Adipocyte (in vitro differentiated cells): Measurements from ENCODE around the gene MEG3.

Source experiments
- DNase-seq: peaks from one replicate; pipeline ENCODE4 v3.0.0-alpha.2; 2015; ENCODE audit warnings: low read depth
- H3K27me3 ChIP-seq: replicated peaks from 2 replicates; pipeline ENCODE4 v1.7.0; 2013; ENCODE audit warnings: mild to moderate bottlenecking, low read length, moderate library complexity; ENCODE audit not compliant: control insufficient read depth, insufficient read depth
- H3K36me3 ChIP-seq: 2 replicates; pipeline ENCODE4 v1.7.0; 2013; ENCODE audit warnings: low read length, mild to moderate bottlenecking, moderate library complexity; ENCODE audit not compliant: control insufficient read depth, insufficient read depth, severe bottlenecking
- H3K4me1 ChIP-seq: 2 replicates; pipeline ENCODE4 v1.7.0; 2013; ENCODE audit warnings: mild to moderate bottlenecking, low read length, moderate library complexity; ENCODE audit not compliant: control insufficient read depth, insufficient read depth
- H3K4me3 ChIP-seq: 2 replicates; pipeline ENCODE4 v1.7.0; 2013; ENCODE audit warnings: mild to moderate bottlenecking, low read length, moderate library complexity
- H3K9ac ChIP-seq: 2 replicates; pipeline ENCODE4 v1.7.0; 2013; ENCODE audit warnings: mild to moderate bottlenecking, low read length, moderate library complexity
- H3K9me3 ChIP-seq: 2 replicates; pipeline ENCODE4 v1.7.0; 2013; ENCODE audit warnings: mild to moderate bottlenecking, low read length, moderate library complexity; ENCODE audit not compliant: control insufficient read depth

MEG3 gene

DNA sequence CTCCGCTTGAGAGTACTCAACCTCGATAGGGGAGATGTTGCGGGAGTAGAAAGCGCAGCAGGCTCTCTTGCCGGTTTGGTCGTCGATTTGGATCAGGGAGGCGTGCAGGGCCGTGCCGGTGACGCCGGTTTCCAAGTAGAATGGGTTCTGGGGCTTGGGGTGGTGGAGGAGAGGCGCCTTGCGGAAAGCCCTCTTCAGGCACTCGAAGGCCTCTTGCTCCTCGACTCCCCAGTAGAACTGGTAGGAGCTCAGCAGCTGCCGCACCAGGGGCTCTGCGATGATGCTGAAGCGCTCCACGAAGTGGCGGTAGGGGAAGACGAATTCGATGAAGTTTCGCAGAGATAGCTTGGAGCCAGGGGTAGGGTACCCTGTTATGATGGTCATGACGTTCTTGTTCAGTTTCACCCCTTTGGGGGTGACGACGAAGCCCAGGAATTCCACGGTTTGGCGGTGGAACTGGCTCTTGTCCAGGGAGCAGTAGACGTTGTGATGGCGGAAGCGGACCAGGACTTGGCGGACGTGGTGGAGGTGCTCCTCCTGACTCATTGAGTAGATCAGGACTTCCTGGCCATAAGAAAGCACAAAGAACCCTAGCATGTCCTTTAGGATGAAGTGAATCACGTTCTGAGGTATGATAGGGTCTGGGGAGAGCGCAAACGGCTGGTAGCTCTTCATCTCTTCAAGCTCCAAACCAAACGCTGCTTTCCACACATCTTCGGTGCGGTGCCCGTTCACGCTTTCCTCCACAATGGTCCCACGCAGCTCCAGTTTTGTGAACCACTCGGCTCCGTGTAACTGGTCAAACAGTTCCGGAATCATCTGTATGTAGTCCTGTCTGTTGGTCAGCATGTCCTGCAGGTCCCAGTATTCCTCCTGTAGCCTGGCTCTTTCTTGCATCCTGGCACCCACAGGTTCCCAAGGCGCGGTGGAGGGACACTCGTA is 56.4 kb downstream of the MEG3 start:
- Histone ChIP-seq H3K4me3 (no peak overlapping the region), H3K4me1 (peaks cover 6% of the 10 kb centered on the region), H3K36me3 (peaks cover 28% of the 10 kb centered on the region), H3K9me3 (no peaks in the 10 kb centered on the region), H3K27me3 (no peaks in the 10 kb centered on the region), H3K9ac (no peak overlapping the region)
- no peak for DNase-seq

DNA sequence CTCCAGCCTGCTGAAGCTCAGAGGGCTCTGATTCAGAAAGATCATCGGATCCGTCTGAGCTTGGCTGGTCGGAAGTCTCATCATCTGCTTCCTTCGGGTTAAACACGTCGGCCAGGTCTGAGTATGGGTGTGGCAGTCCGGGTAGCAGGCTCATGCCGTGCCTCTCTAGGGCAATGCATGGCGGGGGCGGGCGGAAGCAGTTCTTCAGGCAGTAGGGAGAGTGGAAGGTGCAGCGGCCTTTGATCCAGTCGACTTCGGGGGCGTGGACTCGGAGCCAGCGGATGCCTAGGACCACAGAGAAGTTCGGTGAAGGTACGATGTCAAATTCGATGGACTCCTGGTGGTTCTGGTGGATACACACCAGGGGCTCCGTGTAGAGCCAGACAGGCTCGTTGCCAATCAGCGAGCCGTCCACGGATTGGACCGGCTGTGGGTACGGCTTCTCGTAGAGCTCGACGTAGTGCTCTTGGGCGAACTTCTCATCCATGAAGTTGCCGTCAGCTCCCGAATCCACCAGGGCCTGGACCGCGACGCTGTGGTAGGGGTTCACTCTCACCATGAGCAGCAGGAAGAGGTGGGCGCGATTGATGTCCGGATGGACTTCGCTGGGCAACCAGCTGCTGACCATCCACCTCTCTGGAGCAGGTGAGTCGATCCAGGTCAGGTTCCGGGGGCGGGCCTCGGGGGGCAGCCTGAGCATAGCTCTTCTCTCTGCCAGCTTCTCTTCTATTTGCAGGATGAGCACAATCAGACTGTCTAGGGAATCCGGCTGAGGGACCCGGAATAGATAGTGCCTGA is 57.3 kb downstream of the MEG3 start:
- Histone ChIP-seq H3K4me1 (peaks cover 12% of the 10 kb centered on the region), H3K36me3 (peaks cover 28% of the 10 kb centered on the region), H3K9me3 (no peaks in the 10 kb centered on the region), H3K9ac (no peak overlapping the region), H3K4me3 (no peak overlapping the region), H3K27me3 (no peaks in the 10 kb centered on the region)
- DNase-seq: no peak

DNA sequence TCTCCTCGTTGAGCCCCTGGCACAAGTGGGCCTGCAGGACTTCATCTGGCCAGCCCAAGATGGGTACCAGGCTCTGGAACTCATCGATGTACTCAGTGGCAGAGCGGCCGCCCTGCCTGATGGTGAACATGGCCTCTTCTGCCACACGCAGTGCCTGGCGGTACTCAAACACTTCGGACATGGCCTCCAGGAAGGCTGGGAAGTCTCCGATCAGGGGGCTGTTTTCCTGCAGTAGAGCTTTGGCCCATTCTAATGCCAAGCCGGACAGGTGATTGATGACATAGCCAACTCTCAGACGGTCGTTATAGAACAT is 57.8 kb downstream of the MEG3 start:
- H3K4me3 ChIP-seq: no peak overlapping the region

DNA sequence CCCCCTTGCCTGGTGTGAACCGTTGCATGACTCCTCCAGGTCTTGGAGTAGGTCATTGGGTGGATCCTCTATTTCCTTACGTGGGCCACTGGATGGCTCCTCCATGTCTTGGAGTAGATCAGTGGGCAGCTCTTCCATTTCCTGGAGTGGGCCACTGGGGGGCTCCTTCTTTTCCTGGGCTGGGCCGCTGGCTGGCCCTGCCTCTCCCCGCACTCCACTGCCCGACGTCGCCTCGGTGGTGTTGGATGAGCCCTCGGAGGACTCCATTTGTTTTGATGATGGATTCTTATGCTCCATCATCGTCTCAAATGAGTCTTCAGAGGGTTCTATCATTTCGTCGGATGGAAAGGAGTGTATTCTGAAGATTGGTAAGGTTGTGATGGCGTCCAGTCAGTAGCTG is 58.5 kb downstream of the MEG3 start:
- DNase-seq: no peak
- peaks cover 30% of the 10 kb centered on the region for H3K36me3 ChIP-seq
- no peaks in the 10 kb centered on the region for H3K9me3 ChIP-seq
- peaks cover 12% of the 10 kb centered on the region for H3K4me1 ChIP-seq
- no peaks in the 10 kb centered on the region for H3K27me3 ChIP-seq
- no peak overlapping the region for H3K9ac ChIP-seq
- no peak overlapping the region for H3K4me3 ChIP-seq

More for the DNA sequence above, 57.8 kb downstream of the MEG3 start:
- H3K4me1 ChIP-seq: peaks cover 12% of the 10 kb centered on the region
- H3K9me3 ChIP-seq: no peaks in the 10 kb centered on the region
- no peak overlapping the region for H3K9ac ChIP-seq
- H3K27me3 ChIP-seq: no peaks in the 10 kb centered on the region
- H3K36me3 ChIP-seq: peaks cover 28% of the 10 kb centered on the region
- DNase-seq: no peak

DNA sequence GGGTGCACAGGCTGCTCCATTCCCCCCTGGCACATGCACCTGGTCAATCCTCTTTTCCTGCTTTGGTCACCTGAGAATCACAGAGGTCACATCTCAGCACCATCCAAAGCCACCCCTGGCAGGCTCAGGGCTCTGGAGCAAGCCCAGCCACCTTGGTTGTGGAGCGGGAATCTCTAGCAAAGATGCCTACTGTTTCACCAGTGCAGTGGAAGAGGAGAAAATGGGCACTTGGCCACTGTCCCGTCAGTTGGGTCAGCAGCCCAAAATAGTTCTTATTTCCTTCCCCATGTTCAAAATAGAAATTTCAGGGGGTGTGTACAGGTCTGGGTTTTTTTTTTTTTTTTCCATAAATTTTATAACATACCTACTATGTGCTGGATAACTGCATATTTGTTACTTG is 59.3 kb downstream of the MEG3 start:
- H3K27me3 ChIP-seq: no peaks in the 10 kb centered on the region
- no peak overlapping the region for H3K4me3 ChIP-seq
- H3K4me1 ChIP-seq: peaks cover 12% of the 10 kb centered on the region
- DNase-seq: no peak
- no peaks in the 10 kb centered on the region for H3K9me3 ChIP-seq
- peaks cover 34% of the 10 kb centered on the region for H3K36me3 ChIP-seq
- no peak overlapping the region for H3K9ac ChIP-seq

DNA sequence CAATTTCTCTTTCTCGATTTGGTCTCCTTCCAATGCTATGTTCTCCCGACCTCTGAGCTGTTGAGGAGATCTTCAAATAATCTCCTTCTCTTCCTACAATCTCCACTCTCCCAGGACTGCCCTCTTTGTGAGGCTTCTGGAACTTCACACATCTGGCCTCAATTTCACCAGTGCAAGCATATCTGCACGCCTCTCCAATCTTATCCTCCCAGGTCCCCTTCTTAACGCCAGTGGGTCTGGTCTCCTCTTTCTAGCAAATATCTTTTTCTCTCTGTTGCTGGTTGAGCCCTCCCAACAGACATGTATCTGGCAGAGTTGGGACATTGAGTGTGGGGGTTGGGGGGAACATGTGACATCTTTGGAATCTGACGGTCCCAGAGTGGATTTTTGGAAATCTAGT is 59.7 kb downstream of the MEG3 start:
- Histone ChIP-seq H3K36me3 (peaks cover 34% of the 10 kb centered on the region), H3K27me3 (no peaks in the 10 kb centered on the region), H3K9me3 (no peaks in the 10 kb centered on the region), H3K4me3 (no peak overlapping the region), H3K9ac (no peak overlapping the region), H3K4me1 (peaks cover 12% of the 10 kb centered on the region)
- DNase-seq: no peak

DNA sequence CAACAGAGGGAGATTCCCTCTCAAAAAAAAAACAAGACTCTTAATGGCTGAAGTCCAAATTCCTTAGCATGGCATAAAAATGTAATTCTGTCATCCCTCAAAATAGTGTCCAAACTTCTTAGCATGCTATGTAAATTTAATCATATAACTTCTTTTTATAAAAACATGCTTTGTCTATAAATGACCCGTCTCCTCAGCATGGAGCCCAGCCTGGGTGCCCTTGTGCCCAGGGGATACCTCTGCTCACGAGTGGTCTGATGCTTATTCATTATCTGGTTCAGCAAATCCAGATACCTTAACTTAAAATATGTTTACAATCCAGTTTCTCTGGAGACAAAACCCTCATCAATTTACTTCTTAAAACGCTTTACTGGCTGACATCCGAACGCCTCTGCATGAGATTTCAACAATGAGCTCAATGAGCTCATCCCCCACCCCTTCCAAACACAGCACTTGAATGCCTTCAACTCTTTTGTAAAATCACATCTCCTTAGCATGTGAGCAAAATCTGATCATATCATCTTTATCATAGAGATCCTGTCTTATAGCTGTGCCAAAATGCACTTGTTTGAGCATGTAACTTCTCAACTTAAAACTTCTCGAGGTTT is 61.9 kb downstream of the MEG3 start:
- peaks cover 30% of the 10 kb centered on the region for H3K36me3 ChIP-seq
- H3K4me1 ChIP-seq: peaks cover 12% of the 10 kb centered on the region
- H3K4me3 ChIP-seq: no peak overlapping the region
- no peaks in the 10 kb centered on the region for H3K27me3 ChIP-seq
- peak; percentile 40 for DNase-seq
- no peak overlapping the region for H3K9ac ChIP-seq
- H3K9me3 ChIP-seq: no peaks in the 10 kb centered on the region

DNA sequence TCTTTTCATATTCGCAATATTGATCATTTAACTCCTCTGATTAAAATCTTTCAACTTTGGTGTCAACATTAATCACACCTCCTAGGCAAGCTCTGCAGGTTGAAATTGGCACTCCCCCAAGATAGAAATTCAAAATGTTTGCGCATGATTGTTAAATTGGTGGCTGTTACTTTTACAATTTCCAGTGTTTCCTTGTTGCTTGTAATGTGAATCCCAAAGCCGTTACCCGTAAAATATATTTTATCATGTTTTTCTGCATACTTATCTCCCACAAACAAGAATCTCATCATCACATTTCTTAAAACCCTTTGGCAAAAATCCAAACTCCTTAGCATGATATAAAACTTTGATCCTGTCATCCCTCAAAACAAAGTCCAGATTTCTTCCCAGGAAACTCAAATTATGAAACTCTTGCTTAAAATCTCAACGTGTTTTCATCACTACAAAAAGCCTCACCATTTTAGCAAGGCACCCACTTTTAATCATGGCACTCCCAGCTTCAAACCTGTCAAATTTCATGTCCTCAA is 62.9 kb downstream of the MEG3 start:
- DNase-seq: peak; percentile 35
- Histone ChIP-seq H3K4me1 (peaks cover 12% of the 10 kb centered on the region), H3K9me3 (no peaks in the 10 kb centered on the region), H3K27me3 (no peaks in the 10 kb centered on the region), H3K9ac (no peak overlapping the region), H3K4me3 (no peak overlapping the region), H3K36me3 (peaks cover 30% of the 10 kb centered on the region)

DNA sequence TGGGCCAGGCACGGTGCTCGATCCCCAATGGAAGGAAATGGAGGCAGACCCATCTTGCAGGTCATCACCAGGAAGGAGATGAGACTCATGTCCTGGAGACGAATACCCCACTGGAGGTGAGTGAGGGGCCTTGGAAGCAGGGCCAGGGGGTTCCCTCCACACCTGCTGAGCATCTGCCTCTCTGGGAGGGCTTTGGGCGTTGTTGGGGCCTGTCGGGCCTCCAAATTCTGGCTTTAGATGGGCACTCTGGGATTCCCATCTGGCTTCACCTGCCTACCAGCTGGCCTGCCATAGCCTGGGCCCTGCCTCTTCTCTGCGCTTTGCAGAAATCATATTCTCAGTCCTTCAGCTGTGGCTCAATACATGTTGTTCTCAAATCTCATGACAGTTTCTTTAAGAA is 63.7 kb downstream of the MEG3 start:
- Histone ChIP-seq H3K4me3 (no peak overlapping the region), H3K9me3 (no peaks in the 10 kb centered on the region), H3K36me3 (peaks cover 30% of the 10 kb centered on the region), H3K9ac (no peak overlapping the region), H3K27me3 (peaks cover 3% of the 10 kb centered on the region), H3K4me1 (peaks cover 12% of the 10 kb centered on the region)
- DNase-seq: no peak

DNA sequence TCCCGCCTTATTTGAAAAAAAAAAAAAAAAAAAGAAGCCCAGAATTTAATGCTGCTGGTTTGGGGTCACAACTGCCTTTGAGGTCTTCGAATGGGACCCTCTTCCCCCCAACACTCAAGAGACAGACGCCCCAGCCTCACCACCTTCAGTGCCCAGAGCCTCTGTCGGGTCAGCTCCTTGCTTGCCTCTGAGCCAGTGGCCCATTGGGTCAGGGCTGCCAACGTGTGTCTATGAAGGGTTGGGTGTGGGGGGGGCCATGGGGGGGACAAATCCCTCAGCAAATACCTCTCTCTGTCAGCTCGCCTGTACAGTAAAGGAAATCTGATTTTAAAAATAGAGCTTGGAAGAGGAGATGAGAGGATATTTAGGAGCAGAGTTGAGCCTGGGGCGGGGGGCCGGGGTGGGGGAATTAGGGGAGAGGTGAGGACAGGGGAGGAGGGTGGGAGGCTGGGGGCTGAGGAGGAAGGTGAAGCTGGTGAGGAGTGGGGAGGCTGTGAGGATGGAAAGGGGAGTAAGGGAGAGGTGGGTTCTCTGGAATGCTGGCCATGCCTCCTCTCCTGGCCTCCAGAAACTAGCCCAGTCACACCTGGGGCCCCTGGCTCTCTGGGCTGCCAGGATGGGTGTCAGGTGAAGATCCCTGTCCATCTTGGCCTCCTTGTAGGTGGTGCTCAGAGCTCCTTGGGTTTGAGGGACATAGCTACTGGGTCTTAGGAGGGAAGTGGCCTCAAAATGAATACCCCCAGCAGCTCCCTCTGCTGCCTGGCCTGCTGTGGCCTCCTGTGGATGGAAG is 64.3 kb downstream of the MEG3 start:
- Histone ChIP-seq H3K36me3 (peaks cover 36% of the 10 kb centered on the region), H3K4me1 (peaks cover 12% of the 10 kb centered on the region), H3K27me3 (peaks cover 6% of the 10 kb centered on the region), H3K9me3 (no peaks in the 10 kb centered on the region), H3K4me3 (no peak overlapping the region), H3K9ac (no peak overlapping the region)
- no peak for DNase-seq
